H1 (cell line): Measurements from ENCODE around the gene NPBWR2. TPM values are rescaled to one million over a fixed set of nuclear protein-coding genes. Genes with fewer than 3 reads are reported as not detected.

Source experiments
- BACH1 ChIP-seq: IDR thresholded peaks from 2 replicates; pipeline ENCODE4 v1.6.1; 2012; ENCODE audit warnings: low read length, improper control_type of control experiment
- EZH2 ChIP-seq: fragments of 200-600 bp; sonication (generic); IDR thresholded peaks from 2 replicates; pipeline ENCODE4 v1.7.1; 2012; ENCODE audit warnings: low read depth, mild to moderate bottlenecking, moderate library complexity, low read length, inconsistent platforms; ENCODE audit not compliant: severe bottlenecking
- polyA plus RNA-seq, 7 experiments: library from polyadenylated mRNA; depleted of rRNA in 3 of 7; stranded (reverse) in 5 of 7; unstranded in 2 of 7; fragments of >200 nt in 5 of 7; fragments of 200-250 nt in 2 of 7; gene quantifications; 1 replicate in 5 of 7; 2 replicates in 1 of 7; 4 replicates in 1 of 7; pipeline versions ENCODE4 v1.2.1 to v1.2.3, GENCODE V29; 2011 to 2013; ENCODE audit warnings: missing spikeins in 2 of 7, mixed read lengths in 2 of 7
- total RNA-seq: library from RNA; stranded (reverse); fragmentation: NEBNext Ultra II Directional; extraction: Animal tissue kit (Norgen Biotek cat#: 25700); gene quantifications from 2 replicates; pipeline ENCODE4 v1.2.1, GENCODE V29; 2021

NPBWR2 gene
- total and polyA plus RNA-seq, 2 of the 8 experiments (the other 6 are each of a cell fraction or from before 2014, with no cell fraction given): not detected

- no peak for TF ChIP-seq EZH2
- TF ChIP-seq BACH1: no peak
Observed at GRCh38 chr20:64131406-64131805, 24.0 kb upstream of the NPBWR2 start (continued).
